22Rv1 (cell line): ENCODE measurements around the gene BLOC1S6.

Source experiments
- ZFX ChIP-seq: fragments of 450-650 bp; IDR thresholded peaks from 2 replicates; pipeline ENCODE4 v1.6.1; 2017; ENCODE audit warnings: antibody characterized with exemption, borderline replicate concordance
- TF ChIP-seq, protein P1 (sequence below): fragments of 450-650 bp; IDR thresholded peaks from 2 replicates; pipeline ENCODE4 v1.5.1; 2017; ENCODE audit warnings: mild to moderate bottlenecking

DNA sequence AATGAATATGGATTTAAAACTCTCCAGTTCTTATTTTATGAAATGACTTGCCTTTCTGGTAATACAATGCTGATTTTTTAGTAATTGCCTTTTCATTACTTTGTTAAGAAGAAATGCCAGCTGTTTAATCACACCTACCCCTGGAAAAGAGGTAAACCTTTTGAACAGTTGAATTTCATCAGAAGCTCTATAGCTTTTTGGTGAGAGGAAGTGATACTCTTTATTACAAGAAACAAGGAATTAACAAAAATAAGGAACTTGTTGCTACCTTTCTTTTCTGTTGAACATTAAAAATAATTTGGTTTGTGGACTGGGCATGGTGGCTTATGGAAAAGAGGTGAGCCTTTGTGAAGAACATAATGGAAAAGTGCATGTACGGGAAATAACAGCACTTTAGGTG is 19.7 kb downstream of the BLOC1S6 start:
- TF ChIP-seq, protein P1, sequence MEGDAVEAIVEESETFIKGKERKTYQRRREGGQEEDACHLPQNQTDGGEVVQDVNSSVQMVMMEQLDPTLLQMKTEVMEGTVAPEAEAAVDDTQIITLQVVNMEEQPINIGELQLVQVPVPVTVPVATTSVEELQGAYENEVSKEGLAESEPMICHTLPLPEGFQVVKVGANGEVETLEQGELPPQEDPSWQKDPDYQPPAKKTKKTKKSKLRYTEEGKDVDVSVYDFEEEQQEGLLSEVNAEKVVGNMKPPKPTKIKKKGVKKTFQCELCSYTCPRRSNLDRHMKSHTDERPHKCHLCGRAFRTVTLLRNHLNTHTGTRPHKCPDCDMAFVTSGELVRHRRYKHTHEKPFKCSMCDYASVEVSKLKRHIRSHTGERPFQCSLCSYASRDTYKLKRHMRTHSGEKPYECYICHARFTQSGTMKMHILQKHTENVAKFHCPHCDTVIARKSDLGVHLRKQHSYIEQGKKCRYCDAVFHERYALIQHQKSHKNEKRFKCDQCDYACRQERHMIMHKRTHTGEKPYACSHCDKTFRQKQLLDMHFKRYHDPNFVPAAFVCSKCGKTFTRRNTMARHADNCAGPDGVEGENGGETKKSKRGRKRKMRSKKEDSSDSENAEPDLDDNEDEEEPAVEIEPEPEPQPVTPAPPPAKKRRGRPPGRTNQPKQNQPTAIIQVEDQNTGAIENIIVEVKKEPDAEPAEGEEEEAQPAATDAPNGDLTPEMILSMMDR, result no peak
- TF ChIP-seq ZFX, result no peak
